GM18526 (cell line): ENCODE data around the gene UNC5C.

ENCODE experiments used
- POLR2A ChIP-seq: IDR thresholded peaks from 3 replicates; pipeline ENCODE4 v1.6.1; 2011; ENCODE audit not compliant: insufficient read length; ENCODE audit errors: extremely low read depth

UNC5C gene

DNA sequence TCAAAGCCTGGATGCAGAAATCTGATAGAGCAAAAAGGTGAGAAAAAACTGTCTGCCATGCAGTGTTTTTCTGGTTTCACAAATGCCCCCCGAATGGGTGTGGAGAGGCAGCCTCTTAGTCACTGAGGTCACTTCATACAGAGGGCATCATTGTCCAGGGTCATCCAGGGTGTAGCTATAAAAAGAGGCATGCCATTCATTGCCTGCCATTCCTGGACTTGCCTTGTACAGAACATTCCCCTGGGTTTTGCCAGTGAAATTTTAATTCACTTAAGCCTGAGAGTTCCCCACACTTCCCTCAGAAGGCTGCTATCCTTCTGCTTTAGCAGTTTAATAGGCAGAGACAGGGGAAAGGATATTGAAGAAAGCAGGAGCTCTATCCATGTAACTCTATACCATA, 230.3 kb downstream of the UNC5C start:
- TF ChIP-seq POLR2A, result no peak

- TF ChIP-seq POLR2A, result no peak
These were observed 230.7 kb downstream of the UNC5C start for GRCh38 chr4:95318044-95318443.

- no peak for TF ChIP-seq POLR2A
These were observed 231.5 kb downstream of the UNC5C start for GRCh38 chr4:95317085-95317793.

DNA sequence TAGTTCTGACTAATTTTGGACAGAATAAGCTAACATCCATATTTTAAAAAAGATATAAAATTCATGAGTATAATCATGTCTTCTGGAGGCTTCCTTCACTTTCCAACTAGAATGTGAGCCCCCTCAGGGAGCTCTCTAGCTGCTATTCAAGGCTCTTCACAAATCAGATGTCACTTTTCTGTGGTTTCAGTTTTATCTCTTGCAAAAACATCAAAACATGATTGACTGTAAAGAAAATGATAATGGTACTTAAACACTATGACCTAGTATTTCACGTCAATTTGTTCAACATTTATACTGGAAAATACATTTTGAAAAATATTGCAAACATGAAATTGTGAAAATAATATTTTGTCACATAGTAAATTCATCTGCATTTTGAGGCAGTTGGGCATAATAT, 234.2 kb downstream of the UNC5C start:
- no peak for TF ChIP-seq POLR2A

DNA sequence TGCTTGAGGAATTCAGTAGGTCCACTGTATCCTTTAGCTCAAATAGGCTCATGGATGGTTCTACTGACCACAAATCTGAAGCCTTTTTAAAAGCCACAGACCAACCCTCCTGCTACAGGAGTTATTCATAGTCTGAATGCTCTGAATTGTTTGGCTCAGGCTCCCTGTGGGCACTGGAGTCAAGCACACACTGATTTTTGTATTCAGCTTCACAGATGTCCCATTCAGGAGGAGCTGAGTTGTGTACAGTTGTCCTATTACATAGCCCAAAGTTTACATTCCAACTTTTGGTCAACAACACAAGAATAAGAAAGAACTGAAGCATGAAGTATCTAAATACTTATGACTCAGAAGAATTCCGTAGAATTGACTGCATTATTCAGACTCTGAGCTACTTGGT, 243.9 kb downstream of the UNC5C start:
- TF ChIP-seq POLR2A, result no peak

DNA sequence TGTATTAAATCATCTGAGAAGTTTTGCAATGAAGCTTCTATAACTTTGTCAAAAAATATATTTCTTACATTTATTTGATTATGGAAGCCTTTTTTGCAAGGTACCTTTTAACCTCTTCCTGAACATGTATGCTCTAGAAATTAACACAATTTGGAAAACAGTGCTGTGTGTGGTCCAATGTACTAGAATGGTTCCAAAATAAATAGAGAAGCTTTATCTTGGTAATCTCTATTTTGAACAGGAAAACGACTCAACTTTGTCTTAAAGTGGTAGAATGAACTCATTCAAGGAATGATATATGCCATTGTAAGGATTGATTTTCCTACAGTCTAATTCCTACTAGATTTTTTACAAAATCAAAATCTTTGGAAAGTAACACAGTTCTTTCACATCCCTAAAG, 248.5 kb downstream of the UNC5C start:
- TF ChIP-seq POLR2A, result no peak

DNA sequence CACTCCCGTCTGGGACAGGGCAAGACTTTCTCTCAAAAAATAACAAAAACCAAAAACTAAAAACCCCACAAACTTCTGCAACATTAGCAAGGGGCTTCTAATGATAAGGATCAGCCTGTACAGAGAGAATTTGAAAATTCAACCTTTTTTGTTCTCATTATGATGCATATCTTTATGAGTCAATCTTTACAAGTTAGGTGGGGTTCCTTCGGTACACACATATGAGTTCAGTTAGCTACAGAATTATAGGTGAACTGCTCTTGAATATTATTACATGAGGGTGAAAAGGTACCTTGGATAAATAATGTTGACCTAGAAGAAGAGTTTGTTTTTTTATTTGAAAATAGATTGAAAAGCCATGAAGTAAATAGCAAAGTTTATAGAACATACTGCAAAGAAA, 252.7 kb downstream of the UNC5C start:
- TF ChIP-seq POLR2A, result no peak

DNA sequence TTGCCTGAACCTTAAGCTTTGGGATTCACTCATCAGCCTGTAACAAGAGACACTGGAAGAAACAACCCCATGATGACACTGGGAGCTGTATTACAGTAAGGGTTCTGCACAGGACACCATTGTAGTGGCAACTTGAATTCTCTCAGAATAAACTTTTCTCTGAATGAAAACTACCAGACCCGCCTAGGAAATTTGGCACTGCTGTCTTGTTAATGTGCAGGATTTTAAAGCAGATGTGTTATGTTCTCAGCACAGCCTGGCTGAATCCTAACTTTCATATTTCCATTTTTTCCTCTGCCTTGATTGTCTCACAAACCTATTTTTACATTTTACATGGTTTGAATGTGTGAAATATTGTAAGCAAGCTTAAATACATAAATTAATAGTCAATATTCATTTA, 253.6 kb downstream of the UNC5C start:
- TF ChIP-seq POLR2A, result no peak

- no peak for TF ChIP-seq POLR2A
These were observed 254.5 kb downstream of the UNC5C start for GRCh38 chr4:95294321-95294720.

- no peak for TF ChIP-seq POLR2A
These were observed 255.8 kb downstream of the UNC5C start for GRCh38 chr4:95293014-95293413.

GRCh38 chr4:95290702-95291101, 258.1 kb downstream of the UNC5C start:
- no peak for TF ChIP-seq POLR2A

GRCh38 chr4:95289028-95289634, 259.6 kb downstream of the UNC5C start:
- TF ChIP-seq POLR2A, result no peak

DNA sequence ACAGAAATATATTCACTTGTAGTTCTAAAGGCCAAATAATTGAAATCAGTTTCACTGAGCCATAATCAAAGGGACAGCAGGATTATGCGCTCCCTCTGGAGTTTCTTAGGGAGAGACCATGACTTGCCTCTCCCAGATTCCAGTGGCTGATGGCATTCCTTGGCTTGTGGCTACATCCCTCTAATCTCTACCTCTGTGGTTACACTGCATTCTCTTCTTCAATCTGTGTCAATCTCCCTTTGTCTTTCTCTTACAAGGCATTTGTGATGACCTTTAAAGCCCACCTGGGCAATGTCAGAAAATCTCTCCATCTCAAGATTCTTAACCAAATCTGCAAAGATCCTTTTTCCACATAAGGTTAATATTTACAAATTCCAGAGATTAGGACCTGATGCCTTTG, 260.2 kb downstream of the UNC5C start:
- TF ChIP-seq POLR2A, result no peak

DNA sequence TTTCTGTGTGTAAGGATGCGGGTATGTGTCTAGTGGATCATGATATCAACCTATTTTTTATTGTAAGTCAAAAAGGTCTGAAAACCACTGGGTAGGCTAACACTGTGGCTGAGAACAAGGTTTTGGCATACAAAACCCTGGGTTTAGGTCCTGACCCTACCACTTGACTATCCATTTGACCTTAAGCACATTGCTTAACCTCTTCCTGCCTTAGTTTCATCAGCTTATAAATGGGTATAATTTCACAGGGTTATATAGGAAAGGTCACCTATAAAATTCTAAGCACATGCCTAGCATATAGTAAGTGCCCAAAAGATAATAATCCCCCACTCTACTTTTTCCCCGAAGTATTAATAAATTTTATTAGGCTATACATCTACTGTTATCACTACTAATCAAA, 263.0 kb downstream of the UNC5C start:
- no peak for TF ChIP-seq POLR2A

DNA sequence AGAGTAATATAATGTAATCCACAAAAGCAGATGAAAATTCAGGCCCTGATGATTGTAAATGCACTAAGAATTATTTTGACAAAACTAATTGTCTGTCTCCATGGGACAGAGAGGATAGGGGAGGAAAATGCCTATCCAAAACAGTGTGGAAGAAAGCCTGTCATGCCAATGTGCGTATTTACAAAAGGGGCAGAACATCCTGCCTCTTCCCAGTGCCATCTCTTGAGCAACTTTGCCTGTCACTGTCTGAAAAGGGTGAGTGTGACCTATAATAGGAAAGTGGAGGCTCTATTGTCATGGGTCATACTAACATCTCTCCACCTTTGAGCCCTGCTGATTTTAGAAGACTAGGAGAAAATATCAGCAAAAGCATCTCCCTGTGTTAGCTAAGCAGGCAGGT, 264.1 kb downstream of the UNC5C start:
- no peak for TF ChIP-seq POLR2A

- TF ChIP-seq POLR2A, result no peak
These were observed 265.5 kb downstream of the UNC5C start for GRCh38 chr4:95283320-95283719.

DNA sequence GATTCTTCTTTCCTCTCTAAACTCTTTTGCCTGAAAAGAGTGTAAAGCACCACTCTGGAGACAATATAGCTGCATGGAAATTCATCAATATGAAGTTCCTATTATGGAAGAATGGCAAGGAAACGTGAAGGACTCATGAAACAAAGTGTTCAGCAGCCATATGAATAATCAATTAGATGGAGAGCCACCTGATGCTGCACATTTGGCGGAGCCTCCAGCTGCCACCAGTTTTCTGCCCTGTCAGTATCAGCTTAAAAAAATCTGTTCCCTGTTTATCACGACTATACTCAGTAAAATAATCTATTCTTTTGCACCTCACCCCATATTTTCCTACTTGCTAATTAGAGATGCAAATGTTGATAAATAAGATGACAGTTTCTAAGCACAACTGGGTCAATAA, 276.0 kb downstream of the UNC5C start:
- TF ChIP-seq POLR2A, result no peak

- TF ChIP-seq POLR2A, result no peak
These were observed 276.7 kb downstream of the UNC5C start for GRCh38 chr4:95272036-95272435.
